NCI-H460 (cell line): Measurements from ENCODE around the gene SPATS2. TPM values are rescaled to one million over a fixed set of nuclear protein-coding genes. Genes with fewer than 3 reads are reported as not detected.
"Not testable (repeated sequence)": the region's sequence is repeated elsewhere in the genome, so short reads cannot be mapped to it uniquely, and the experiment has no call there.

Source experiments
- DNase-seq: peaks from one replicate; pipeline ENCODE4 v3.0.0-alpha.2; 2016; ENCODE audit warnings: low read depth; ENCODE audit errors: extremely low read depth
- polyA plus RNA-seq: library from polyadenylated mRNA; depleted of rRNA; stranded (reverse); fragments of >200 nt; gene quantifications from 2 replicates; pipeline ENCODE4 v1.2.3, GENCODE V29; 2014; cell fraction: nucleus; rRNA removed
- total RNA-seq: library from RNA; depleted of rRNA; stranded (reverse); fragments of >200 nt; shearing (Covaris generic); gene quantifications from 2 replicates; pipeline ENCODE4 v1.2.3, GENCODE V29; 2014; rRNA removed

SPATS2 gene
- 29.3 and 30.4 TPM in 2 replicates for total RNA-seq
- polyA plus RNA-seq, result 24.1 and 44.2 TPM in 2 replicates

GRCh38 chr12:49367381-49368239 is at the start of gene SPATS2:
SPATS2 (plus strand) TSS chr12:49367462; CDS start chr12:49461013, 93,551 bp downstream.
- no peak for DNase-seq

GRCh38 chr12:49320411-49321103 is 46.7 kb upstream of the SPATS2 start:
- DNase-seq, result not testable (repeated sequence)

GRCh38 chr12:49322367-49322707 is 44.9 kb upstream of the SPATS2 start:
- no peak for DNase-seq

GRCh38 chr12:49322708-49323523 is 44.3 kb upstream of the SPATS2 start, which contains the start of gene TROAP:
TROAP (plus strand) TSS chr12:49323255; CDS start chr12:49323609, 354 bp downstream.
- DNase-seq, result peak; percentile 99

GRCh38 chr12:49323524-49324097 is 43.7 kb upstream of the SPATS2 start:
- no peak for DNase-seq

- no peak for DNase-seq
Measured at GRCh38 chr12:49325606-49326005, 41.7 kb upstream of the SPATS2 start.

- DNase-seq, result no peak
Measured at GRCh38 chr12:49327368-49327767, 39.9 kb upstream of the SPATS2 start.

GRCh38 chr12:49327887-49328286 is 39.4 kb upstream of the SPATS2 start:
- DNase-seq, result no peak

GRCh38 chr12:49328816-49329215 is 38.4 kb upstream of the SPATS2 start:
- no peak for DNase-seq

- DNase-seq, result no peak
Measured at GRCh38 chr12:49330032-49330619, 37.1 kb upstream of the SPATS2 start.

- DNase-seq, result no peak
Measured at GRCh38 chr12:49330631-49331379, 36.5 kb upstream of the SPATS2 start.

- DNase-seq, result peak; percentile 72
Measured at GRCh38 chr12:49331380-49332222, 35.7 kb upstream of the SPATS2 start.

- no peak for DNase-seq
Measured at GRCh38 chr12:49332441-49332861, 34.8 kb upstream of the SPATS2 start.

- DNase-seq, result no peak
Measured at GRCh38 chr12:49332891-49333371, 34.3 kb upstream of the SPATS2 start.

- DNase-seq, result not testable (repeated sequence)
Measured at GRCh38 chr12:49333778-49334177, 33.5 kb upstream of the SPATS2 start.

GRCh38 chr12:49334226-49334625 is 33.0 kb upstream of the SPATS2 start:
- DNase-seq, result no peak

GRCh38 chr12:49334681-49335080 is 32.6 kb upstream of the SPATS2 start:
- no peak for DNase-seq
